KMS-11 (cell line): ENCODE measurements around the gene RXFP2.

Experiments used
- H2AFZ ChIP-seq: fragments of 200-600 bp; sonication (generic); 2 replicates; pipeline ENCODE4 v1.6.1; 2016; ENCODE audit warnings: antibody characterized with exemption, mixed run types, low read depth
- H3K27ac ChIP-seq: fragments of 200-600 bp; sonication (generic); 2 replicates; pipeline ENCODE4 v1.6.1; 2016; ENCODE audit warnings: mild to moderate bottlenecking, mixed run types
- H3K27me3 ChIP-seq: fragments of 200-600 bp; sonication (generic); 2 replicates; pipeline ENCODE4 v1.6.1; 2017; ENCODE audit warnings: mild to moderate bottlenecking, low read depth, mixed run types, moderate library complexity; ENCODE audit not compliant: insufficient read depth
- H3K36me3 ChIP-seq: fragments of 200-600 bp; sonication (generic); 2 replicates; pipeline ENCODE4 v1.6.1; 2017; ENCODE audit warnings: mild to moderate bottlenecking, mixed run types; ENCODE audit not compliant: insufficient read depth
- H3K4me1 ChIP-seq: fragments of 200-600 bp; sonication (generic); 2 replicates; pipeline ENCODE4 v1.6.1; 2016; ENCODE audit warnings: mild to moderate bottlenecking, low read depth, mixed run types; ENCODE audit not compliant: poor library complexity, severe bottlenecking
- H3K4me2 ChIP-seq: fragments of 200-600 bp; sonication (generic); 2 replicates; pipeline ENCODE4 v1.7.0; 2016; ENCODE audit warnings: mild to moderate bottlenecking, mixed run types
- H3K4me3 ChIP-seq: fragments of 200-600 bp; sonication (generic); IDR thresholded peaks from 2 replicates; pipeline ENCODE4 v1.6.1; 2017; ENCODE audit warnings: low read depth, low read length, mixed read lengths; ENCODE audit not compliant: insufficient read depth
- H3K79me2 ChIP-seq: fragments of 200-600 bp; sonication (generic); 2 replicates; pipeline ENCODE4 v1.6.1; 2016; ENCODE audit warnings: low read depth, mixed run types; ENCODE audit not compliant: insufficient read depth
- H3K9ac ChIP-seq: fragments of 200-600 bp; sonication (generic); 2 replicates; pipeline ENCODE4 v1.6.1; 2016; ENCODE audit warnings: mild to moderate bottlenecking, mixed run types
- H4K20me1 ChIP-seq: fragments of 200-600 bp; sonication (generic); 2 replicates; pipeline ENCODE4 v1.6.1; 2016; ENCODE audit warnings: mild to moderate bottlenecking, mixed run types; ENCODE audit not compliant: insufficient read depth
- TF ChIP-seq, protein P1 (sequence below): fragments of 200-600 bp; sonication (generic); conservative IDR thresholded peaks from 2 replicates; pipeline ENCODE4 v1.6.1; 2017; ENCODE audit warnings: low read depth, mild to moderate bottlenecking, antibody characterized with exemption, low read length, moderate library complexity, mixed read lengths

RXFP2 gene

DNA sequence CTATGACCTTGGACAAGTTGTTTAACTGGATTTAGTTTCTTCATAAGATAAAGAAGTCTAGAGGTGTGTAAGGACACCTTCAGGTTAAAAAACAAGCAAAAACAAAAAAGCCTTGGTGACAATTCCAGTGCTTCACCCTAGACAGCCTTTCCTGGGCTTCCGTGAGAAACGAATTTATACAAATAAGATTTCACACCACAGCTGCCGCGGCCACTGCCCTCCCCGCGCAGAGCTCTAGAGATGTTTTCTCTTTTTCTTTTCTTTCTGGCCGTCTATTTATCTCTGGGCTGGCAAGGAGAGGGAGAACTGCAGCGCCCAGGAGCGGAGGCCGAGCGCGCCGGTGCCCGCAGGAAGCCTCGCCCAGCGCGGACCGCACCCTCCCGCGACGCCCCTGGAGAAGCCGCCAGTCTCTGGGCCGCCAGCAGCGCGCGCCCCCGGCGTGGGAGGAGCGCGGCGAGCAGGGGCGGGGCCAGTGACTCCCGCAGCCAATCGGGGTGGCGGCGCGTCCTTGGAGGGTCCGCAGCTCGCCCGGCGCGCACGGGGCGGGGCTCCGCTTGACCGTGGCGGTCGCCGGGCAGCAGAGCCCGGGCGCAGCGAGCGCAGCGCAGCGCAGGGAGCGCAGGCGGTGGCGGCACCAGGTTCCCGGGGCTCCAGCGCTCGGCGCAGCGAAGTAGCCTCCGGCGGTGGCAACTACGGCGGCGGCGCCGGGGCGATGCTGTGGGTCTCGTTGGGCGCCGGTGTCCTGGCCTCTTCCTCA, 107.0 kb downstream of the RXFP2 start:
- Histone ChIP-seq H3K27me3 (no peaks in the 10 kb centered on the region), H3K36me3 (no peaks in the 10 kb centered on the region), H3K4me2 (peak overlapping the region; percentile 53), H3K9ac (no peak overlapping the region), H3K27ac (no peak overlapping the region), H3K4me3 (no peak overlapping the region), H3K4me1 (no peaks in the 10 kb centered on the region), H2AFZ (peak overlapping the region; percentile 79; the same call in 1 of the 2 replicates), H4K20me1 (no peaks in the 10 kb centered on the region), H3K79me2 (no peaks in the 10 kb centered on the region)
- TF ChIP-seq, protein P1, sequence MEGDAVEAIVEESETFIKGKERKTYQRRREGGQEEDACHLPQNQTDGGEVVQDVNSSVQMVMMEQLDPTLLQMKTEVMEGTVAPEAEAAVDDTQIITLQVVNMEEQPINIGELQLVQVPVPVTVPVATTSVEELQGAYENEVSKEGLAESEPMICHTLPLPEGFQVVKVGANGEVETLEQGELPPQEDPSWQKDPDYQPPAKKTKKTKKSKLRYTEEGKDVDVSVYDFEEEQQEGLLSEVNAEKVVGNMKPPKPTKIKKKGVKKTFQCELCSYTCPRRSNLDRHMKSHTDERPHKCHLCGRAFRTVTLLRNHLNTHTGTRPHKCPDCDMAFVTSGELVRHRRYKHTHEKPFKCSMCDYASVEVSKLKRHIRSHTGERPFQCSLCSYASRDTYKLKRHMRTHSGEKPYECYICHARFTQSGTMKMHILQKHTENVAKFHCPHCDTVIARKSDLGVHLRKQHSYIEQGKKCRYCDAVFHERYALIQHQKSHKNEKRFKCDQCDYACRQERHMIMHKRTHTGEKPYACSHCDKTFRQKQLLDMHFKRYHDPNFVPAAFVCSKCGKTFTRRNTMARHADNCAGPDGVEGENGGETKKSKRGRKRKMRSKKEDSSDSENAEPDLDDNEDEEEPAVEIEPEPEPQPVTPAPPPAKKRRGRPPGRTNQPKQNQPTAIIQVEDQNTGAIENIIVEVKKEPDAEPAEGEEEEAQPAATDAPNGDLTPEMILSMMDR: no peak

DNA sequence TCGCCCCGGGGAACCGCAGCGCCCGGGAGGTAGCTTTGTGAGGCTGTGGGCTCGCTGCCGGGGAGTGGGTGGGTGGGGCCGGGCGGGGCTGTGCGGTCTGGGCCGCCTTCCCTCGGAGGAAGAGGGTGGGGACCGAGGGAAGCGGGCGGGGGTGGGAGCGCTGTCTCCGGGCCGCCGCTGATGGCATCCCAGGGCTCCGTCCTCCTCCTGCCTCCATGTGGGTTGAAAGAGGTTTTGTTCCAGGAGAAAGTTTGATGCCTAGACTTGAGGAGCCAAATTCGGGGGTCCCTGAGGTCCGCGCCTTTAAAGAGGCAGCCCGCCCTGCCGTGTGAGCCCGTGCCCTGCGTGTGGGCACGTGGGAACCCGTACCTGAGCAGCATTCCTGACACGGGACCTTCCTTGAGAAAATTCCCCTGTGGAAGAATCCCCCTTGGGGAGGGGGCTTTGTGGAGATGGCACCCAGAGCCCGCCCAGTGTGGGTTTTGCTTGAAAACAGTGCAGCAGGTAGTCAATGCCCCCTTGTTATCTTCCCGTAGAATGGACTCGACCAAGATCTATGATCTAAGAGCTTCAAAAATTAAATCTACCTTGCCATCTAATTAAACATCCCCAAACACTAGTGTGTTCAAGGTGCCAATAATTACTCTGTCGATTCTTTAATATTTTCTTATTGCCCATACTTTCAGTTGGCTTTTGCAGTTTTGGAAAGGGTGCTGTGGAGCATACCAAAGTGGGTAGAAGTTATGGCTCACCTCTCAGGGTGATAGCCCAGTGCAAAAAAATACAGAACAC, 107.8 kb downstream of the RXFP2 start:
- TF ChIP-seq, protein P1: no peak
- no peaks in the 10 kb centered on the region for H3K4me1 ChIP-seq
- peak overlapping the region; percentile 79; the same call in 1 of the 2 replicates for H2AFZ ChIP-seq
- no peak overlapping the region for H3K27ac ChIP-seq
- no peak overlapping the region for H3K4me3 ChIP-seq
- H3K79me2 ChIP-seq: no peaks in the 10 kb centered on the region
- H4K20me1 ChIP-seq: no peaks in the 10 kb centered on the region
- H3K9ac ChIP-seq: no peak overlapping the region; the same call in 1 of the 2 replicates
- peak overlapping the region; percentile 57 for H3K4me2 ChIP-seq
- no peaks in the 10 kb centered on the region for H3K27me3 ChIP-seq
- H3K36me3 ChIP-seq: no peaks in the 10 kb centered on the region

DNA sequence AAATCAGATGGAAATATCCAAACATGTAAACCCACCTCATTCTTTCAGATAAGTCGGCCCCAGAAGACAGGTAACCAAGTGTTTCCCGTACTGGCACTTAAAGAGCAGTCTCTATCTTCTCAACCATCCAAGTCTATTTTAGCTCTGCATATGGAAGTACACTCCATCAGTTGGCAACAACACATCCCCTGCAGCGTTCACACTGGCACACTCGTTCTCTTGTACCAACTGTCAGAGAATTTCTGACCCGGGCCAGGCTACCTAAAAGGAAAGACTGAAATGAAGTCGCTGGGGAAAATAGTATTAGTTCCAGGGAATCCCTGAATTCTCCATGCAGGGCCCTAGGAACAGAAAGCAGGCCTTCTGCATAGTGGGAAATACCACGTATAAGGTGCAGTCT, 109.3 kb downstream of the RXFP2 start:
- Histone ChIP-seq H3K4me2 (no peak overlapping the region), H3K27ac (no peak overlapping the region), H3K36me3 (no peaks in the 10 kb centered on the region), H4K20me1 (no peaks in the 10 kb centered on the region), H3K27me3 (no peaks in the 10 kb centered on the region), H3K4me1 (no peaks in the 10 kb centered on the region), H3K4me3 (no peak overlapping the region), H3K9ac (no peak overlapping the region), H2AFZ (no peak overlapping the region), H3K79me2 (no peaks in the 10 kb centered on the region)
- TF ChIP-seq, protein P1: no peak

DNA sequence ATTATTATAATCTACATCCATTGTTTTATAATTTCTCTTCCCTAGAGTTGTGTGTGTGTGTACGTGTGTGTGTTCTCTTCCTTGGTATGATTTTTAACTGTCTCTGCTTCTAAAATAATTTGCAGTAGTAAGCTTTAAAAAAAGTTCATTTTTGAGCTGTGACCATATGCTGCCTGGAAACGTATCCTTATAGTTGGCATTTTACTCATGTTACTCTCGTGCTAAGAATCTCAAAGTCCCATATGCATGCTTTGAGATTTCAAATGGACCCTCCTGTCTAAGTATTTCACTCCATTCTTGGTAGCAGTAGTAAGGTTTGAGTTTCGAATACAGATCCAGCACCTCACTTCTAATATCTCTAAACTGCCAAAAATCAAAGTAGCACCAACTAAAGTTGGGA, 109.9 kb downstream of the RXFP2 start:
- Histone ChIP-seq H3K36me3 (no peaks in the 10 kb centered on the region), H3K9ac (no peak overlapping the region), H3K4me3 (no peak overlapping the region), H3K4me1 (no peaks in the 10 kb centered on the region), H3K27ac (no peak overlapping the region), H2AFZ (no peak overlapping the region), H3K4me2 (no peak overlapping the region), H3K79me2 (no peaks in the 10 kb centered on the region), H4K20me1 (no peaks in the 10 kb centered on the region), H3K27me3 (no peaks in the 10 kb centered on the region)
- TF ChIP-seq, protein P1: no peak
